HL-60/S4 (cell line): ENCODE measurements around the gene RFTN1.

ENCODE experiments used
- in situ Hi-C: fragments of 300-500 bp; cut with MboI; formaldehyde crosslinking; loops from 2 replicates; pipeline ENCODE4 v1.14.3; 2022; ENCODE audit warnings: low sequenced_read_pairs

The RFTN1 gene

DNA sequence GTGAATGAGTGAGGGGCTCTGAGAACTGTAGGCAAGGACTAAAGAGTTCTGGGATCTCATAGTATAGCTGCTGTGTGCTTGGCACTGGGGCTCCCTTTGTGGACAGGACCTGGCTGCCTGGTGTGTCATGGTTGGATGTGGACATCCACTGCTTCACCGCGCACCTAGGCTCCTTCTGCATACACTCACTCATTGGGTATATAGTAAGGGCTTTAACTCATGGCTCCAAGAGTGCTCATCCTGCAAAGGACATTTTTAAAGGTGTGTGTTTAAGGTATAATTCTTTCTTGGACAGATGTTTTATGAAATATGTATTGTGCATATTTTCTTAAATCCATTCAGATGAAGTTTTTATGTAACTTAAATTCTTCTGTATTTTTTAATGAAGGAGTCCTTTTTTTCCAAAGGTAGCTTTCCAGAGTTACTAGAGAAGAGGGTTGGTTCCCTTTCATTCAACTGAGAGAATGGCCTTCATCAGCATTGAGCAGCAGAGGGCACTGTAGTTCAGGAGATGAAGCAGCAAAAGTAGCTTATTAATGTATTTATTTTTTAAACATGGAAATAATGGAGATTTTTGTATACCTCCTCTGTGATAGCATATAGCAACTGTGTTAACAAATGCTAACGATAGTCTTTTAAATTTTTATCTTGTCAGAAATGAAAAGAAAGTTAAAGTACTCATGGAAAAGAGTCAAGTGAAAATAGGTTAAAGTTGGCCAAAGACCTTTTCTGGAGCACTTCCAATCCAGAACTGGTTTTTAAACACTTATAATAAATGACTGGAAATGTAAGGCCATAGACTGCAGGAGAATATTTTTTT, 223.3 kb downstream of the RFTN1 start:
- in situ Hi-C loops, result loop anchor here (25.0 kb wide), 1 partner anchor 947 kb away; no protein-coding TSS in a partner anchor

GRCh38 chr3:16289144-16289889, 224.2 kb downstream of the RFTN1 start:
- in situ Hi-C loops, result loop anchor here (25.0 kb wide), 1 partner anchor 948 kb away; no protein-coding TSS in a partner anchor

- in situ Hi-C loops, result loop anchor here (25.0 kb wide), 1 partner anchor 949 kb away; no protein-coding TSS in a partner anchor
Observed at GRCh38 chr3:16288664-16289063, 224.8 kb downstream of the RFTN1 start.

- in situ Hi-C loops, result loop anchor here (25.0 kb wide), 1 partner anchor 950 kb away; no protein-coding TSS in a partner anchor
Observed at GRCh38 chr3:16286751-16287543, 226.6 kb downstream of the RFTN1 start.

DNA sequence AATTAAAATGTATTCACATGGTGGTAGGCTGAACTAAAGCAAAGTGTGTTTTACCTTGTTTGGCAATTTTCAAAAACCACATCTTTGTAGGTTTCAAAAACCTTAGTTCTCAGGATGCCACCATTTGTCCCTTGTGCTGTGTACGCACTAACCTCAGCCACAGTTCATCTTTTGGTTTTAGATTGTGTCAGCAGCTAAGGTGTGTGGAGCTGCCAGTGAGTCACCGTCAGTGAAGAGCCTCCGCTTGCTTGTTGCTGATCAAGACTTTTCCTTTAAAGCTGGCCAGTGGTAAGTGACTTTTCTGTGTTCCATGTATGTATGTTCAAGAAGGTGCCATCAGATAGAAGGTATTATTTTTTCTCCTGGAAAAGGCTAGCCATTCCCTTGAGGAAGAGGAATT, 227.3 kb downstream of the RFTN1 start:
- in situ Hi-C loops, result loop anchor here (25.0 kb wide), 1 partner anchor 951 kb away; no protein-coding TSS in a partner anchor

- in situ Hi-C loops, result loop anchor here (25.0 kb wide), 1 partner anchor 953 kb away; no protein-coding TSS in a partner anchor
Observed at GRCh38 chr3:16284633-16285032, 228.9 kb downstream of the RFTN1 start.

- in situ Hi-C loops, result loop anchor here (25.0 kb wide), 1 partner anchor 957 kb away; no protein-coding TSS in a partner anchor
Observed at GRCh38 chr3:16280671-16281070, 232.8 kb downstream of the RFTN1 start.

GRCh38 chr3:16279010-16279801, 234.3 kb downstream of the RFTN1 start:
- in situ Hi-C loops, result loop anchor here (10.0 to 25.0 kb wide), 2 partner anchors 276 to 958 kb away; no protein-coding TSS in a partner anchor

DNA sequence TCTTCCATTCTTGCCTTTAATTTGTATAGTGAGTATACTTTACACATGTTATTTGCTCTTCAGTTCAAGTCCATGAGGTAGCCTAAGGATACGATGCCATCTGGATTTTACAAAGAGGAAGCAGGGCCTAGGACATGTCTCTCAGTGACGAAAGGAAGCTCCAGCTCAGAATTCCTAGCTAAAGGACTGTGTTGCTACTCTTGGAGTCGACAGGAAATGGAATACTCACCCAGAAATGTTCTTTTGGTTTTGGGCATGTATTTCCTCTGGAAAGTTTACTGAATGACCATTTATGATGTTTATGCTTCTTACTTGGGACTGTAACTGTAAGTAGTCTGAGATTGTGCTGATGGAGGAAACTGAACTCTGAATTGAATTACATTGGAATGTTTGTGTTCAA, 236.0 kb downstream of the RFTN1 start:
- in situ Hi-C loops, result loop anchor here (10.0 to 25.0 kb wide), 2 partner anchors 277 to 960 kb away; no protein-coding TSS in a partner anchor

GRCh38 chr3:16273867-16274266, 239.6 kb downstream of the RFTN1 start:
- in situ Hi-C loops, result loop anchor here (10.0 kb wide), 1 partner anchor 281 kb away; no protein-coding TSS in a partner anchor

DNA sequence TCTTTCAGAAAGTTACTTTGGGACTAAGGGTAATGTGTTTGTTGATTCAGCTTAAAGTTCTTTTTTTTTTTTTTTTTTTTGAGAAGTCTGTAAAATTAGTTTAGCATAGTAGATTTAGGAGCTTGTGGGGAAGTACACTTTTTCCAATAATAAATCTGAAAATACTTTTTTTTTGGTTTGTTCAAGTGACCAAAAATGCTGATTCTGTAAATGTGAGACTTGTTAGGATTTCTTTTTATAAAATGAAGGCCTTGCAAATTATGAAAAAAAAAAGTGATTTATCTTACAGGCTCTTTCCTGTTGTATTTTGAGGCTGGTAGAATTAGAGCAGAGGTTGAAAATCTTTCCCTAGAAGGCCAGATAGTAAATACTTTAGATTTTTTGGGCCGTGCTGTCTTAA, 240.9 kb downstream of the RFTN1 start:
- in situ Hi-C loops, result loop anchor here (10.0 kb wide), 1 partner anchor 282 kb away; no protein-coding TSS in a partner anchor

DNA sequence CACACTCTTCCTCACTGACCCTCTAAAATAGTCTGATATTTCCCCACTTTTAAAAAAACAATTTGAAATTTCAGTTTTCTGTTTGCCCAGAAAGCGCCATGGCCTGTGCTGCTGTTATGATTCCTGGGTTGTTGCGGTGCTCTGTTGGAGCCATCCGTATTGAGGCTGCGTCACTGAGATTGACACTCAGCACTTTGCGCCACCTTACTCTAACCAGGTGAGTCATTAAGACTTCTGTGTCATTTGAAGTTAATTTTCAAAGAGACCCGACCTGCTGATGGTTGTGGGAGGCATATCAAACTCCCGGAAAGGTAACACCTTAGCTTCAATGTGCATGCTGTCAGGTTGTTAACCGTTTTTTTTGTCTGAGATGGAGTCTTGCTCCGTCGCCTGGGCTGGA, 242.6 kb downstream of the RFTN1 start:
- in situ Hi-C loops, result loop anchor here (10.0 kb wide), 1 partner anchor 284 kb away; no protein-coding TSS in a partner anchor

DNA sequence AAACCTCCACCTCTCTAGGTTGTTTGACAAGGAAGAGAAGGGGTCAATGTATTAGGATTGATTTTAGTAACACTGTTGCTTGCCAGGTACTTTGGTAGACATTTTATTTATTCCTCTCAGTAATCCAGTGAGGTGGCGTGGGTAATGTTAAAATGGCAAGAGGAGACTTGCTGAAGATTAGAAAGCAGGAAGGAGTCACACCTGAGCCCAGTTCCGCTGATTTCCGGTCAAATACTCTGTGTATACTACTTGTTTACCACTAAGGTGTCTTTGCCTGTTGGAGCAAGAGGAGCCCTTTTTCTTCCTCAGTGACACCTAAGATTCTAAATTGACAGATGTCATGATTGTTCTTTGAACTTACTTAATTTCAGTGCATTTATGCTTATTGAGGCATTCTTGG, 246.8 kb downstream of the RFTN1 start:
- in situ Hi-C loops, result no loop called here
